GM18868 (cell line): ENCODE measurements around the gene AMFR.

Source experiments
- ATAC-seq: cut with Tn5 transposase; IDR thresholded peaks from one replicate; pipeline ENCODE4 v1.9.1; 2021; ENCODE audit warnings: mild to moderate bottlenecking, moderate library complexity; ENCODE audit not compliant: unreplicated experiment

The AMFR gene

GRCh38 chr16:56336071-56336688 lies 89.2 kb downstream of the AMFR start:
- no peak for ATAC-seq

GRCh38 chr16:56334761-56335160 lies 90.6 kb downstream of the AMFR start:
- no peak for ATAC-seq

GRCh38 chr16:56332464-56333079 lies 92.8 kb downstream of the AMFR start:
- ATAC-seq: no peak

GRCh38 chr16:56331915-56332314 lies 93.4 kb downstream of the AMFR start:
- ATAC-seq: no peak

- no peak for ATAC-seq
These were observed 93.9 kb downstream of the AMFR start for GRCh38 chr16:56331399-56331798.

- ATAC-seq: no peak
These were observed 94.9 kb downstream of the AMFR start for GRCh38 chr16:56330476-56330875.

GRCh38 chr16:56329887-56330286 lies 95.5 kb downstream of the AMFR start:
- ATAC-seq: no peak

- ATAC-seq: no peak
These were observed 96.9 kb downstream of the AMFR start for GRCh38 chr16:56328276-56329022.

- no peak for ATAC-seq
These were observed 97.5 kb downstream of the AMFR start for GRCh38 chr16:56327929-56328258.

GRCh38 chr16:56327071-56327928 lies 98.0 kb downstream of the AMFR start:
- ATAC-seq: no peak

- ATAC-seq: no peak
These were observed 99.4 kb downstream of the AMFR start for GRCh38 chr16:56325956-56326355.

GRCh38 chr16:56324406-56324805 lies 100.9 kb downstream of the AMFR start:
- ATAC-seq: no peak

- ATAC-seq: no peak
These were observed 103.8 kb downstream of the AMFR start for GRCh38 chr16:56321571-56321970.

GRCh38 chr16:56320811-56321558 lies 104.4 kb downstream of the AMFR start:
- ATAC-seq: no peak

GRCh38 chr16:56320056-56320455 lies 105.3 kb downstream of the AMFR start:
- ATAC-seq: no peak

- ATAC-seq: no peak
These were observed 106.0 kb downstream of the AMFR start for GRCh38 chr16:56319376-56319775.

- ATAC-seq: no peak
These were observed 106.6 kb downstream of the AMFR start for GRCh38 chr16:56318827-56319140.

GRCh38 chr16:56317998-56318826 lies 107.1 kb downstream of the AMFR start:
- peak; percentile 97 for ATAC-seq

GRCh38 chr16:56316545-56316944 lies 108.8 kb downstream of the AMFR start:
- ATAC-seq: no peak

- ATAC-seq: no peak
These were observed 109.4 kb downstream of the AMFR start for GRCh38 chr16:56315955-56316354.
